Measurements from ENCODE around the gene ADGRA3.

GRCh38 chr4:22413471-22413870 lies 102.4 kb downstream of the ADGRA3 start:
- TF ChIP-seq CTCF (conservative IDR thresholded peaks at IDR 0.05; ENCODE audit: low read depth in 2 of 2): no peak
- TF ChIP-seq EZH2 (IDR thresholded peaks at IDR 0.05; ENCODE audit: low read depth, unreplicated experiment): no peak
- TF ChIP-seq ETS1 (IDR thresholded peaks at IDR 0.05): no peak
- no peak for TF ChIP-seq CREB1 (CRISPR knock-in tag; IDR thresholded peaks at IDR 0.05; ENCODE audit: low read depth)
- no peak for TF ChIP-seq NANOG (IDR thresholded peaks at IDR 0.05; ENCODE audit: borderline replicate concordance)
- TF ChIP-seq POLR2AphosphoS5 (IDR thresholded peaks at IDR 0.05; ENCODE audit: low read depth): no peak
- no peak for TF ChIP-seq EZH2phosphoT487 (IDR thresholded peaks at IDR 0.05; ENCODE audit: unreplicated experiment)
- no peak for TF ChIP-seq STAT1 (IDR thresholded peaks at IDR 0.05; ENCODE audit: unreplicated experiment)
- TF ChIP-seq REST (IDR thresholded peaks at IDR 0.05; ENCODE audit: unreplicated experiment): no peak
- TF ChIP-seq ZNF462 (CRISPR knock-in tag; IDR thresholded peaks at IDR 0.05): no peak
- no peak for TF ChIP-seq ZNF331 (CRISPR knock-in tag; IDR thresholded peaks at IDR 0.05; ENCODE audit: low read depth)
- no peak for TF ChIP-seq JUNB (IDR thresholded peaks at IDR 0.05; ENCODE audit: unreplicated experiment)

Data from GM23338 (cell line).